ENCODE results near the gene NIT1. TPM values are rescaled to one million over a fixed set of nuclear protein-coding genes. Genes with fewer than 3 reads are reported as not detected.
A peak's percentile ranks its signal among the peaks of the same experiment; 100 is the strongest.

Gene NIT1
- total and polyA plus RNA-seq, 2 of the 13 experiments (the other 11 are each of a cell fraction or from before 2014, with no cell fraction given) = 22.7 to 31.0 TPM

- TF ChIP-seq ZNF326 (CRISPR knock-in tag; IDR thresholded peaks at IDR 0.05; ENCODE audit: borderline replicate concordance) = no peak
- no peak for TF ChIP-seq TBL1XR1 (IDR thresholded peaks at IDR 0.05; ENCODE audit: borderline replicate concordance, low read length, partially characterized antibody)
- TF ChIP-seq ZNF292 (CRISPR knock-in tag; IDR thresholded peaks at IDR 0.05; ENCODE audit: borderline replicate concordance, low read depth) = no peak
- no peak for TF ChIP-seq DZIP1 (CRISPR knock-in tag; IDR thresholded peaks at IDR 0.05)
- TF ChIP-seq BRF2 (CRISPR knock-in tag; IDR thresholded peaks at IDR 0.05) = no peak
- TF ChIP-seq ESRRA (CRISPR knock-in tag; IDR thresholded peaks at IDR 0.05; ENCODE audit: low read depth) = no peak
- peak; percentile 77 to 93 for TF ChIP-seq POLR2A (IDR thresholded peaks at IDR 0.05; ENCODE audit: insufficient read depth in 1 of 2, low read depth in 2 of 2, low read length in 2 of 2)
- no peak for TF ChIP-seq ZNF430 (CRISPR knock-in tag; IDR thresholded peaks at IDR 0.05)
- TF ChIP-seq XRCC5 (optimal IDR thresholded peaks at IDR 0.05; ENCODE audit: low read length) = peak; percentile 76
- TF ChIP-seq ZNF225 (CRISPR knock-in tag; IDR thresholded peaks at IDR 0.05) = no peak
- no peak for TF ChIP-seq ATF7 (IDR thresholded peaks at IDR 0.05)
- peak; percentile 29; the same call in 1 of the 2 replicates for TF ChIP-seq ATF7 (CRISPR knock-in tag; IDR thresholded peaks at IDR 0.05)
- TF ChIP-seq FOXC1 (CRISPR knock-in tag; IDR thresholded peaks at IDR 0.05; ENCODE audit: borderline replicate concordance) = peak; percentile 52; the same call in 1 of the 2 replicates
- no peak for TF ChIP-seq RBM39 (IDR thresholded peaks at IDR 0.05; ENCODE audit: low read depth, low read length, poor library complexity, severe bottlenecking)
- TF ChIP-seq TFAP4 (IDR thresholded peaks at IDR 0.05; ENCODE audit: borderline replicate concordance, low read depth) = no peak
- TF ChIP-seq KDM6A (CRISPR knock-in tag; IDR thresholded peaks at IDR 0.05; ENCODE audit: low read depth) = no peak
- peak; percentile 81 for TF ChIP-seq NFRKB (IDR thresholded peaks at IDR 0.05)
- TF ChIP-seq ZNF782 (CRISPR knock-in tag; IDR thresholded peaks at IDR 0.05; ENCODE audit: borderline replicate concordance) = 0 out of 2 replicates have a peak, but pooled peaks have one; percentile 53
- TF ChIP-seq NCOR1 (IDR thresholded peaks at IDR 0.05; ENCODE audit: borderline replicate concordance, low read length) = peak; percentile 35; the same call in 1 of the 2 replicates
- TF ChIP-seq ZNF589 (CRISPR knock-in tag; conservative IDR thresholded peaks at IDR 0.05) = 0 out of 2 replicates have a peak, but pooled peaks have one; percentile 36
- no peak; the same call in 1 of the 2 replicates for TF ChIP-seq DNMT3B (CRISPR knock-in tag; conservative IDR thresholded peaks at IDR 0.05)
- no peak for TF ChIP-seq ZNF720 (CRISPR knock-in tag; IDR thresholded peaks at IDR 0.05)
- no peak for TF ChIP-seq IKZF5 (CRISPR knock-in tag; IDR thresholded peaks at IDR 0.05)
- TF ChIP-seq TAF15 (IDR thresholded peaks at IDR 0.05; ENCODE audit: low read depth, low read length, poor library complexity, severe bottlenecking) = no peak
- TF ChIP-seq CENPX (CRISPR knock-in tag; IDR thresholded peaks at IDR 0.05) = no peak
- peak; percentile 74; the same call in 1 of the 2 replicates for TF ChIP-seq BORCS8-MEF2B (CRISPR knock-in tag; IDR thresholded peaks at IDR 0.05)
Observed at GRCh38 chr1:161153682-161154337, 35.9 kb downstream of the NIT1 start, which contains the start of gene UFC1 (continued).
